ENCODE measurements around the gene AGXT2.

GRCh38 chr5:34967540-34967939 is 80.2 kb downstream of the AGXT2 start:
- TF ChIP-seq, protein P1, sequence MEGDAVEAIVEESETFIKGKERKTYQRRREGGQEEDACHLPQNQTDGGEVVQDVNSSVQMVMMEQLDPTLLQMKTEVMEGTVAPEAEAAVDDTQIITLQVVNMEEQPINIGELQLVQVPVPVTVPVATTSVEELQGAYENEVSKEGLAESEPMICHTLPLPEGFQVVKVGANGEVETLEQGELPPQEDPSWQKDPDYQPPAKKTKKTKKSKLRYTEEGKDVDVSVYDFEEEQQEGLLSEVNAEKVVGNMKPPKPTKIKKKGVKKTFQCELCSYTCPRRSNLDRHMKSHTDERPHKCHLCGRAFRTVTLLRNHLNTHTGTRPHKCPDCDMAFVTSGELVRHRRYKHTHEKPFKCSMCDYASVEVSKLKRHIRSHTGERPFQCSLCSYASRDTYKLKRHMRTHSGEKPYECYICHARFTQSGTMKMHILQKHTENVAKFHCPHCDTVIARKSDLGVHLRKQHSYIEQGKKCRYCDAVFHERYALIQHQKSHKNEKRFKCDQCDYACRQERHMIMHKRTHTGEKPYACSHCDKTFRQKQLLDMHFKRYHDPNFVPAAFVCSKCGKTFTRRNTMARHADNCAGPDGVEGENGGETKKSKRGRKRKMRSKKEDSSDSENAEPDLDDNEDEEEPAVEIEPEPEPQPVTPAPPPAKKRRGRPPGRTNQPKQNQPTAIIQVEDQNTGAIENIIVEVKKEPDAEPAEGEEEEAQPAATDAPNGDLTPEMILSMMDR (IDR thresholded peaks at IDR 0.05): no peak
- no peak for TF ChIP-seq POLR2A (IDR thresholded peaks at IDR 0.05)
